ENCODE data around the gene NCAN.

GRCh38 chr19:19262190-19263057, 50.7 kb downstream of the NCAN start:
- no peak for TF ChIP-seq ZBTB17 (CRISPR knock-in tag; IDR thresholded peaks at IDR 0.05)
- TF ChIP-seq CEBPB (tag; IDR thresholded peaks at IDR 0.05), result no peak
- TF ChIP-seq GTF2F1 (IDR thresholded peaks at IDR 0.05; ENCODE audit: low read depth, low read length), result no peak
- no peak for TF ChIP-seq CTCF (IDR thresholded peaks at IDR 0.05 in 2 of 3, conservative IDR thresholded peaks at IDR 0.05 in 1 of 3; ENCODE audit: insufficient read depth in 2 of 3, low read depth in 1 of 3, low read length in 3 of 3)
- no peak for TF ChIP-seq MCM7 (IDR thresholded peaks at IDR 0.05)
- TF ChIP-seq SMARCC2 (IDR thresholded peaks at IDR 0.05; ENCODE audit: low read depth), result no peak
- TF ChIP-seq NFE2 (IDR thresholded peaks at IDR 0.05; ENCODE audit: low read depth), result no peak
- TF ChIP-seq JUND (IDR thresholded peaks at IDR 0.05; ENCODE audit: borderline replicate concordance, low read depth, low read length), result no peak
- no peak for TF ChIP-seq JUND (tag; IDR thresholded peaks at IDR 0.05; ENCODE audit: borderline replicate concordance, low read depth, low read length)
- TF ChIP-seq CC2D1A (IDR thresholded peaks at IDR 0.05), result no peak
- TF ChIP-seq POLR2AphosphoS5 (IDR thresholded peaks at IDR 0.05; ENCODE audit: control insufficient read depth, insufficient read depth, low read depth, low read length), result no peak
- no peak for TF ChIP-seq EZH2 (IDR thresholded peaks at IDR 0.05; ENCODE audit: borderline replicate concordance, low read depth, low read length)
- no peak for TF ChIP-seq RAD21 (CRISPR knock-in tag; conservative IDR thresholded peaks at IDR 0.05 in 1 of 2, IDR thresholded peaks at IDR 0.05 in 1 of 2)

Data from K562 (cell line).